DMS153 treated with DMSO at 0.1 percent for 48 hours (cell line): ENCODE data around the gene PDE9A.
"Not testable (repeated sequence)": the region's sequence is repeated elsewhere in the genome, so short reads cannot be mapped to it uniquely, and the experiment has no call there.

Experiments used
- DNase-seq: peaks from one replicate; lab custom pipeline; 2025; ENCODE audit not compliant: unreplicated experiment; lab: John Stamatoyannopoulos, UW

The PDE9A gene

DNA sequence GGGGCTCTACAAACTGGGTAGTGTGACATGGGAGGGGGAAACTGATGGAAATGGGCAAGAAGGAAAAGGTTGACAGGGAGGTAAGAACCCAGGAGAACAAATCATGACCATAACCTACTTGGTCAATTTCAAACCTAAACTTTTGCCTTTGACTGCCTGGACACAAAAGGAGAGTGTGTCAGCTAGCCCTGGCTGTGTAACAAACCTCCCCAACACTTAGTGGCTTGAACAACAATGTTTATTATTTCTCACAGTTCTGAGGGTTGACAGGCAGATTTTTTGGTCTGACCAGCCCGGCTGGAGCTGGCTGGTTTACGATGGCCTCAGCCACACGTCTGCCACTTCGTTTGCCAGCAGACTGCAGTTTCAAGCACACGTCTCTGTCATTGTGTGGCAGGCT lies 133.5 kb downstream of the PDE9A start:
- no peak for DNase-seq

DNA sequence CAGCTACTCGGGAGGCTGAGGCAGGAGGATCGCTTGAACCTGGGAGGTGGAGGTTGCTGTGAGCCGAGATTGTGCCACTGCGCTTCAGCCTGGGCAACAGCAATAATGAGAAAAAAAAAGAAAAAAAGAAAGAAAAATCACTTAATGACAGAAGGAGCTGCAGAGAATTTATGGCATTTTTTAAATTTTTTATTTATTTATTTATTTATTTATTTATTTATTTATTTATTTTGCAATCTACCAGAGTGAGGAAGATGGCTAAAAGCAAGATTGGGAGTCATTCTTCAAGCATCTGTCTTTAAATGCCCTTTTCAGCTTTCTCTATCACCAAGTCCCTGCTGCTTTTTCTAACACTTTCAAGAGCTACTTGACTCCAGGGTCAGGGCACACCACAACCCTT lies 134.2 kb downstream of the PDE9A start:
- DNase-seq, result no peak

DNA sequence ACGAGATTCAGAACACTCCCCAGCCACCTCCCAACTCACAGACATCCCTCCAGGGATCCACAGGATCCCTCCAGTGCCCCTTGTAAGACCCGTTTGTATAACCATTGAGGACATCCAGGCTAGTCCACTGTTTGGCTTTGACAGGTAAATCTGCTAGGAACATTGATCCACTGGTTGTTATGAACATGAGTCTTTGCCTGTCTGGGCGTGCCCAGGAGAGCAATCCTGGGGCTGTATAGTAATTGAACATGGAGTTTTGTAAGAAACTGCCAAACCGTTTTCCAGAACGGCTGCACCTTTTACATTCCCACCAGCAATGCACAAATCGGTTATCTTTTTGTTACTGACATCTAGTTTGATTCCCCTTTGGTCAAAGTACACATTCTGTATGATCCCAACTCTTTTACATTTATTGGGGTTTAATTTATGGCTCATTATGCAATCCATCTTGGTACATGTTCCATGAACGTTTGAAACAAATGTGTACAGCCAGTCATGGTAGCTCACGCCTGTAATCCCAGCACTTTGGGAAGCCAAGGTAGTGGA lies 137.2 kb downstream of the PDE9A start:
- DNase-seq, result no peak

DNA sequence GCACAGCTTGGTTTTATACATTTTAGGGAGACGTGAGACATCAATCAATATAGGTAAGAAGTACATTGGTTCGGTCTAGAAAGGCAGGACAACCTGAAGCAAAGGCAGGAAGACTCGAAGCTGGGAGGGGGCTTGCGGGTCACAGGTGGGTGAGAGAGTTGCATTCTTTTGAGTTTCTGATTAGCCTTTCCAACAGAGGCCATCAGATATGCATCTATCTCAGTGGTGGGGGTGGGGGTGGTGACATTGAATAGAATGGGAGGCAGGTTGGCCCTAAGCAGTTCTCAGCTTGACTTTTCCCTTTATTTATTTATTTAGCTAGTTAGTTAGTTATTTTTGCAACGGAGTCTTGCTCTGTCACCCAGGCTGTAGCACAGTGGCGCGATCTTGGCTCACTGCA lies 140.4 kb downstream of the PDE9A start:
- DNase-seq, result no peak

DNA sequence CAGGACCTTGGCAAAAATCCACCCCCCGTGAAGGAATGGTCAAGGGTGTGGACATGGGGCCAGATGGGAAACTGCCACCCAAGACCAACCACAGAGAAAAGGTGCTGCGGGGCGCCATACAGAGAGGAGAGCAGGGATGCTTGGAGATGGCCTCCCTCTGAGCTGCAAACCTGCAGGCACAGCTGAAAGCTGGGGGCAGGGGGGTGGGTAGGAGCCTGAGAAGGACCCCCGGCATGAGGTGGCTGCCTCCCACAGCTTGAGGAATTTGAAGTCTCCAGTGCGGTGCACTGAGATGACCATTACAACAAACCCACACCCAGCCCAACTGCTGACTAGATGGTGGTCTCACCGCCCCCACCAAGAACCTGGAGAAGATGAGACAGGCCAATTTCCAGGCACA lies 141.1 kb downstream of the PDE9A start:
- no peak for DNase-seq

DNA sequence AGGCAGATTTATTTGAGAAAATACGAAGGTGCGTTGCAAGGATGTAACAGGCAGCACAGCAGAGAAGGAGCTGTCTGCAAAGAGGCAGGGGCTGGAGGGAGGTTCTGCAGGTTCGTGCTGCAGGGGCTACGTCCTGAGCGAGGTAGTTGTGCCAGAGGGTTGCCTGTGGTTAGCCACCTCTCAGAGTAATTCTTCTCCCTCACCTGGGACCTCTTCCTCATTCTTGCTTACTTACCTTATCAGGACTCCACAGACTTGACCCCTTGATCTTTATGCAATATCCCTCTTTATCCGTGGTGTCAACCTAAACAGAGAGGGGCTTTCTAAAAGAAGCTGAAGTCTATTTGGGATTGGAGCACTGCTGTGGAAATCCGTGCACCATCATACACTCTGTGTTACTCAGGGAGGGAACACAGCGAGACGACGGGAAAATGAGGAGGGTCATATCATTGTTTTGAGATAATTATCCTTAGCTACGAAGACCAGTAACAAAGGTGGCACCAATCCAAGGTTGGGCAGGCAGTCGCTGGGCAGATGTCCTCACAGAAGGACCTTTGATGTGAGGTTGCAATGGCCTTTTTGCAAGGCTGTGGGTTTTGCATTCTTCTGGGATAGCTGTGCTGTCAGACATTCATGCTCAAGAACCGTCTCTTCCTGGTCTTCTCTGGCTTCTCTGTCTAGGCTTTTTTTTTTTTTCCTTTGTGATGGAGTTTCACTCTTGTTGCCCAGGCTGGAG lies 143.1 kb downstream of the PDE9A start:
- DNase-seq, result no peak

DNA sequence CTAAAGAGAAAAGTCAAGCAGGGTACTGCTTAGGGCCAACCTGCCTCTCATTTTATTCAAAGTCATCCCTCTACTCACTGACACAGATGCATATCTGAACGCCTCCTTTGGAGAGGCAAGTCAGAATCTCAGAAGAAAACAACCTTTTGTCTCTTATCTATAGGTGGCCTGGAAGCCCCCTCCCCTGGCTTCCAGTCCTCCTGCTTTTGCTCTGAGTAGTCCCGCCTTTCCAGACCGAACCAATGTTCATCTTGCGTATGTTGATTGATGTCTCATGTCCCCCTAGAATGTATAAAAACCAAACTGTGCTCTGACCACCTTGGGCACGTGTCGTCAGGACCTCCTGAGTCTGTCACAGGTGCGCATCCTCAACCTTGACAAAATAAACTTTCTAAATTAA lies 144.1 kb downstream of the PDE9A start:
- no peak for DNase-seq

DNA sequence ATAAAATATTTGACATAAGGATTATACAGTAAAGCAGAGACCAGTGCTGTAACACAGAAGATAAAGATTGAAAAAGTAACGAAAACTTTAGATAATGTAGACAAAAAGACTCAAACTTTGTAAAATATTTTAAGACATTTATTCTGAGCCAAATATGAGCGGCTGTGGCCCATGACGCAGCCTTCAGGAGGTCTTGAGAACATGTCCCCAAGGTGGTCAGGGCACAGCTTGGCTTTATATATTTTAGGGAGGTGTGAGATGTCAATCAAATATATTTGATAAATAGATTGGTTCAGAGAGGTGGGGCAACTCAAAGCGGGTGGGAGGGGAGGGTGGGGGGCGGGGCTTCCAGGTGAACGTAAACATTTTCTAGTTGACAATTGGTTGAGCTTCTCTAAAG lies 144.7 kb downstream of the PDE9A start:
- DNase-seq, result no peak

DNA sequence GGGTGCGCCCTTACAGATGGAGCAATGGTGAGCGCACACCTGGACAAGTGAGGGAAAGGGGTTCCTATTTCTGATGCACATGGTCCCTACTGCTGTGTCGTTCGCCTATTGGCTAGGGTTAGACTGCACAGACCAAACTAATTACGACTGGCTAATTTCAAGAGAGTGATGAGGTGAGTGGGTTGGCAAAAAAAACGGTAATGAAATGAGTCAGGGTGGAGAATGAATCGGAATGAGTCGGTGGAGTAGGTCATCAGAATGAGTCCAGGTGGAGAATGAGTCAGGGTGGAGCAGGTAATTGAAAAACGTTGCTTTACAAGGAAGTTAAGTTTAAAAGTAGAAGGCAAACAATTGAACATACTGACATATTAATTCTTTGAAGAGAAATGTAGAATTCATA lies 146.1 kb downstream of the PDE9A start:
- no peak for DNase-seq

DNA sequence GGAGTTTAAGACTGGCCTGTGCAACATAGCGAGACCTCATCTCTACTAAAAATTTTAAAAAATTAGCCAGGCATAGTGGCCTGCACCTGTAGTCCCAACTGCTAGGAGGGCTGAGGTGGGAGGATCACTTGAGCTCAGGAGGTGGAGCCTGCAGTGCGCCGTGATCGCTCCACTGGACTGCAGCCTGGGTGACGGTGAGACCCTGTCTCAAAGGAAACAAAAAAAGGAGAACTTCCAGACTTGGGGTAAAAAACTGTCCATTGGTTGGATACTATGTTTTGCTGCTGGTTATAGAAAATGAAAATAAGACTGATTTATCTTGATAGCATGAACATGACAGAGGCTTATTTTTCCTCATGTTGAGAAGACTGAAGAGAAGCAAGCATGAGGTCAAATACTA lies 146.5 kb downstream of the PDE9A start:
- DNase-seq, result no peak

DNA sequence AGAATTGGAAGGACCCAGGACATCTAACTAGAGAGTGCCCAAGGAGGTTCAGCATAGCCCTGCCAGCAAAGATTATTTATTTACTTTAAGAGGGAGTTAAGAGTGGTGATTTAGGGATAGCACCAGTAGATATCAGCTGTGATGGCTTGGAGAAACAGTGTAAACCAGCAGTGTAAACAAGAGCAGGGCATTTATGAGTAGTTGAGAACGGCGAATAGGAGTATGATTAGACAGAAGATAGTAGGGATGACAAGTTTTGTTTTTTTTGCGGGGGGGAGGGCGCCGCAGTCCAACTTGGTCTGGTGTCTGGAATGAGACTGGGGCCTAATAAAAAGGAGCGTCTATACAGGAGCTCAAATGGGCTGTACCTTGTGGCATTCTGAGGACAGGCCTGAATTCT lies 148.2 kb downstream of the PDE9A start:
- not testable (repeated sequence) for DNase-seq

DNA sequence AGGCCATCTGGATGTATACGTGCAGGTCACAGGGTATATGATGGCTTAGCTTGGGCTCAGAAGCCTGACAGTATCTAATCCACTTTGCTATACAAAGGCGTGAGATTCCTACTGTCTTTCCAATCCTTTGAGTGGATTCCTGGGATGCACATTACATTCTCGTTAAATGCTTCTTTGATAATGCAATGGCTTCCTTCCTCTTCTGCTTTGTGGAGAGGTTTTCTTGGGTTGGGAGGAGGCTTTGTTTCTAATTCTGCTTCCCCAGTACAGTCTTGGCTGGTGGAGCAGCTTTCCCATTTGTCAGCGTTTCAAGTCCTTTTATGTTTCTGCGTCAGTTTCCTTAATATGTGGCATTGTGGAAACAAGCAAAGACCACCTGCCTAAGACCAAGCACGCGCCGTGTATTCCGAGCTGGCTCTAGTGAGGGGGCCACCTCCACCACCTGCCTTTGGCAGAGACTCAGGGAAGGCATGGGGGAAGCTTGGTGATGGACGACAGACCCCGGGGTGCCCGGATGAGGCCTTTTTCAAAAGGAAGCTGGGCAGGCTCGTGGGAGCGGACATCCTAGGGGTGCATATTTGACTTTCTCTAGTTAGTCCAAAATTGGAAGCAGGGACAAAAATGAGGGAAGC lies 153.2 kb downstream of the PDE9A start:
- no peak for DNase-seq

DNA sequence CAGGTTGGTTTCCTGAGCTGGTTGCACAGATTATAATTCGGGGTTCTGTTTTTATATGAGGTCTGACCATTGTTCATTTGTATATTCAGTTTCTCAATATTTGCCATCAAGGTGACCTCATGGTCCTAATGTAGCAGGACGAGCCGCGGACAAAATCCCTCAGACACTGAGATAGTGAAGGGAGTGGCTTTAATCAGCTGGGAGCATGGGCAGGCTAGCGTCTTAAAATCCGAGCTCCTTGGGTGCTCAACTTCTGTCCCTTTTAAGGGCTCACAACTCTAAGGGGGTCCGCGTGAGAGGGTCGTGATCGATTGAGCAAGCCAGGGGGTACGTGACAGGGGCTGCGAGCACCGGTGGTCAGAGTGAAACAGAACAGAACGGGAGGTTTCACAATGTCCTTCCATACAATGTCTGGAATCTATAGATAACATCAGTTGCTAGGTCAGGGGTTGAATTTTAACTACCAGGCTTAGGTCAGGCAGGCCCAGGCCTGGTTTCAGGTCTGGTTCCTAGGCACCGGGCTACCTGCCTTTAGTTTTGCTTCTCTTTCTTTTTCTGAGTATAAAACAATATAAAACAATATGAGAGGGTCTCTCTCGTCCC lies 154.0 kb downstream of the PDE9A start:
- not testable (repeated sequence) for DNase-seq

DNA sequence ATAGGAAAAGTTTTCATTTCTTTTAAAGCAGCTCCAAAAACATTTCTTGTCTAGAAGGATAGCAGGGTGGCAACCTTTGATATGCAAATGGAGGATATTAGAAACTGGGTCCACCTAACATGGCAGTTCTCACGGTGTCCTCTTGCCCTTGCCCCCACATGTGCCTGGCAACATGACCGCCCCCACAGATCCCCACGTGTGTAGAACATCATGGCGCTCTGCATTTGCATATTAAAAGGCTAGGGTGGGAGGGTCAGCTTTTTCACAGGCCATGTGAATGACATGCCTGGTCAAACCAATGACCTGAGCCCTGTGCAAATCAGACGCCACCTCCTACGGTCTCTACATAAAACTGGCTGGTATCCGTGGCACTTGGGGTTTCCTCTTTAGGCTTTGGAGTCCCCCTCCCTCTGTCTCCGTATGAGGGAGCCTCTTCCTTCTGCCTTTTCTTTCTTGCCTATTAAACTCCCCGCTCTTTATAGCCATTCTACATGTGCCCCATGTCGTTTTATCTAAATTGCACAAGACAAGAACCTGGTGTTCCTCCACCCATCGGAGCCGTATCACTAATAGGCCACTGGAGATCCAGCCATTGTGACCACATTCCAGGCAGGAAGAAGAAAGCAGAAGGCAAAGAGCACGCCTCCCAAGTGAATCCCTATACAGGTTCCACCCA lies 154.7 kb downstream of the PDE9A start:
- DNase-seq, result no peak

DNA sequence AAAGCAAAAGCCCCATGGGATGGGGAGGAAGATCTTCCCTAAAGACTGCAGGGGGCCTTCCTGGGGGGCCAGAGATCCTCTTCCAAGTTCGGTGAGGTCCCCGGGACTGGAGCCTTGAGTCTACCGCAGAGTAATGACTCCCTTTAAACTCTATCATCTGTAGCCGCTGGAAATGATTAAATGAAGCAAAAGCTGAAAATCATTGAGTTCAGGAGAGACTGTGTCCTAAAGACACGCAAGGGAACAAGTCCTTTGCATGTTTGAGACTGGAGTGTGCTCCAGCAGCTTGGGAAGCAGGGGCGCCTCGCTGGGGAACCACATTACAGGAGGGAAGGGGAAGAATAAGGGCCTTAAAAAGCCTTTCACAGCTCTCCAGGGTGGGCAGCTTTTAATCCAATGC lies 155.8 kb downstream of the PDE9A start:
- no peak for DNase-seq

DNA sequence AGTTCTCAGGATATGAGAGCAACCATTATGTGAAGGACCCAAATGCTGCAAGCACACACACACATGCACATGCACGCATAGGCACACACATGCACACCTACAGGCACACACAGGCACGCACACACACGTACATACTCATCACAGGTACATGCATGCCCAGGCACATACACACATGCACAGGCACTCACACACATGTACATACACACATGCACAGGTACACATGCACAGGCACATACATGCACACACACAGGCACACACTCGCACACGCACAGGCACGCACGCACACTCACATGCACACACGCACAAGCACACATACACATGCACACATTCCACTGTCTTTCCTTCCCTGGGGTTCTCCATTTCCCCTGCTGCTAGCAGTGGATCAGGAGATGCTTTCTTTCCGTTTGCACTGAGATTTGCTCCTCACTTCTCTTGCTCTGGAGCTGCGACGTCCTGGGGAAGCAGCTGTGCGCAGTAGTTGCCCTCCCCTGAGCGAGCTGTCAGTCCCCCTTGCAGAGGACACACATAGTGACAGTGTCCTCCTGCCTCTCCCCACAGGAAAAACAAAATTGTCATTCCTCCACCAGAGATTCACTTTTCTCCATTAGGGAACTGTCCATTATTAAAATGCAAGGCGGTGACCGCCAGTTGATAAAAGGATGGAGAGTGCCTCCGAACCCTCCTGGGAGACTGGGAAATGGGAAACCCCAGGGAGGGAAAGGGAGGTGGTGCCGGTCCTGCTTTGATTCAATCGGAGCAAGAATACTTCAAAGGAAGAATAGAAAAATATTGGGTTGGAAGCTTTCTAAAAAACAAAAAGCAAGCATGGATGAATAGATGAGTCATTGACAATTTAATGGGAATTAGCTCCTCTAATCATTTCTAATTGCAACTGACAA lies 156.4 kb downstream of the PDE9A start:
- DNase-seq, result no peak

DNA sequence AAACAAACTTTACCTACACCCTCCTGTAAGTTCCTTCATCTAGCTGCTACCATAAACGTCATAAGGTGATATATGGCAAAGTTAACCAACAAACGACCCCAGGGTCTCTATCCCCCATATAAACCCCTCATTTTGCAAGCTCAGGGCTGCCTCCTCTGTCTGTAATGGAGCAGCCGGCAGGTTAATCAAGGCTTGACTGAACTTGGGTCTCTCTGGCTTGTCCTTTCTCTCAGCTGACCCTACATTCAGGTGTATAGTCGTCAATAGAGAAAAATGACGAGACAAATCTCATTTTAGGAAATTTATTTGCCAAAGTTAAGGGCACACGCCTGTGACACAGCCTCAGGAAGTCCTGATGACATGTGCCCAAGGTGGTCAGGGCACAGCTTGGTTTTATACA lies 158.5 kb downstream of the PDE9A start:
- no peak for DNase-seq

DNA sequence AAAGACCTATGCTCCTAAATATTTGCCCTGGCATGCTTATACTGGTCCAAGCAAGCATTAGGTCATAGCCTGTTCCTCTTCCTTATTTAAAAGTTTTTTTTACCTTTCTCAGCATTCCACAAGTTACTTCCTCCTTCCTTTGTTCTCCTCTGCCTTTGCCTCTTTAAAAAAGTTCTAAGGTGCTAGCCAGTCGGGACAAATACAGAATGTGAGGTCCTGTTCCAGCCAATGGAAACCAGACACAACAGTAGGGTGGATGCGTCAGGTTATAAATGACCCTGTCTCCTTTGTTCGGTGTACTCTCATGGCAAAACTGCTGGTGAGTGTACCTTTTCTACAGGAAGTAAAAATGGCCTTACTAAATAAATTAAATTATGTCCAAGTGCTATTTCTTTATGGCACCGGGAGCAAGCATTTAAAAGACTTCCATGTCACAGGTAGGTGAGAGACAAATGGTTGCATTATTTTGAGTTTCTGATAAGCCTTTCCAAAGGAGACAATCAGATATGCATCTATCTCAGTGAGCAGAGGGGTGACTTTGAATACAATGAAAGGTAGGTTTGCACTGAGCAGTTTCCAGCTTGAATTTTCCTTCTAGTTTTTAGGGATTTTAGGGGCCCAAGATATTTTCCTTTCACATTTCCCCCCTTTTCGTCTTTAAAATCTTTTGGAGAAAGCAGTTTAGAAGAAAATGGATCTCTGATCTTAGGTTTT lies 159.3 kb downstream of the PDE9A start:
- not testable (repeated sequence) for DNase-seq

DNA sequence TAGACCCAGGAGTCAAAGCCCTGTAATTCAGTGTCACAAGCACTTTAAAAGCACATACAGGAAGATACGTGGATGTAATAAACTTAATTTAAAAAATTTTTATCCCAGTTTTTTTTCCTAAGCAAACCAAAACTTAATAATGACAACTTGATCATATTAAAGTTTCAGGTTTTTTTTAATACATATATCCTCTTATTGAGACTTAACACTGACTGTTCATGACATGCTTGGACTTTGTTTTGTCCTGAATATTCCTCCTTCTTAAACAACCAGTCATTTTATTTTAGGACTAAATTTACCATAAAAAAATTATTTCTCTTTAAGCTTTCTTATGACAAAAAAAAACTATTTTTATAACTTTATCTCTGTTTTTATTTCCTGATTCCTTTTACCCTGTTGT lies 161.8 kb downstream of the PDE9A start:
- no peak for DNase-seq

DNA sequence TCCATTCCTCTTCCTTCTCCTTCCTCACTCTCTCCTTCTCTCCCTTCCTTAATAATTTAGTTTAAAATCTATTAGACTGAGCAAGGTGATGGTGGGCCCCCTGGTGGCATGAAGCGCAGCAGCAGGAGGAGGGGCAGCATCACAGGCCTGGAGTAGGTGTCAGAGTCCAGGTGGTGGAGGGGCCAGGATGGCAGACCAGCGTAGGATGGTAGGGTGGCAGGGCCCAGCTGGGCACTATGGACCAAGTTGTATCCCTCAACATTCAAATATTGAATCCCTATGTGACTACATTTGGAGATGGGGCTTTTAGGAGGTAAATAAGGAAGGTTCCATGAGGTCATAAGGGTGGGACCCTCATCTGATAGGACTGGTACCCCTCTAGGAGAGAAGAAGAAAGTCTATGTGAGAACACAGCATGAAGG lies 164.9 kb downstream of the PDE9A start:
- DNase-seq, result peak; percentile 20
